ENCODE data around the gene KCNQ4.

- TF ChIP-seq POLR2A (IDR thresholded peaks at IDR 0.05) (no peak), POLR2AphosphoS5 (IDR thresholded peaks at IDR 0.05) (no peak)
Observed at GRCh38 chr1:40803902-40804301, 20.3 kb downstream of the KCNQ4 start.

Data from breast epithelium (tissue), 3 donors.